Activated CD4-positive, alpha-beta T cell treated with anti-CD3 and anti-CD28 coated beads, Interleukin-2, amount 10 ng/mL, durations not matched to agents 24 days and 14 days (primary cell): Measurements from ENCODE around the gene SDHA. TPM values are rescaled to one million over a fixed set of nuclear protein-coding genes. Genes with fewer than 3 reads are reported as not detected.
A peak's percentile ranks its signal among the peaks of the same experiment; 100 is the strongest.
"Not testable (repeated sequence)": the region's sequence is repeated elsewhere in the genome, so short reads cannot be mapped to it uniquely, and the experiment has no call there.

Experiments used
- DNase-seq: peaks from one replicate; pipeline ENCODE4 v3.0.0; 2022
- H3K27ac Mint-ChIP-seq: one replicate; pipeline ENCODE4 v1.8.0; 2022; ENCODE audit warnings: mild to moderate bottlenecking, mixed read lengths
- H3K27me3 Mint-ChIP-seq: one replicate; pipeline ENCODE4 v1.8.0; 2022; ENCODE audit warnings: mixed read lengths
- H3K36me3 Mint-ChIP-seq: one replicate; pipeline ENCODE4 v1.8.0; 2022; ENCODE audit warnings: low read depth, mild to moderate bottlenecking, mixed read lengths
- H3K4me1 Mint-ChIP-seq: one replicate; pipeline ENCODE4 v1.8.0; 2021; ENCODE audit warnings: mixed read lengths
- H3K4me3 Mint-ChIP-seq: one replicate; pipeline ENCODE4 v1.8.0; 2022; ENCODE audit warnings: mild to moderate bottlenecking, moderate library complexity, mixed read lengths
- H3K9me3 Mint-ChIP-seq: one replicate; pipeline ENCODE4 v1.8.0; 2021; ENCODE audit warnings: mixed read lengths
- intact Hi-C: fragments of 100-400 bp; cut with micrococcal nuclease; formaldehyde crosslinking; loops from one replicate; pipeline ENCODE4 v1.15.1; 2023
- total RNA-seq: library from RNA; stranded (reverse); gene quantifications from 2 replicates; pipeline ENCODE4 v1.2.3, GENCODE V29; 2022

Gene SDHA
- total RNA-seq, 1 donor from 2014 or later = 150 TPM

DNA sequence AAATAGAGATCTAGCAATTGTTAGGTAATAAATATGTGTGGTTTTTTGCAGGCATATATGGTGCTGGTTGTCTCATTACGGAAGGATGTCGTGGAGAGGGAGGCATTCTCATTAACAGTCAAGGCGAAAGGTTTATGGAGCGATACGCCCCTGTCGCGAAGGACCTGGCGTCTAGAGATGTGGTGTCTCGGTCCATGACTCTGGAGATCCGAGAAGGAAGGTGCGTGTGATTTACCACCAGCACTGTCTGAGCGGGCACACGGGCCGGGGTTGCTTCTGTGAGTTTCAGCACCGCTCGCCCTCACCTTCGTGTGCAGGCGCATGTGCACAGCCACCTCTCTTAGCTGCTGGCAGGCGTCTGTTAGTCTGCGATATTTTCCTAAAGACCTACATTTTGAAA lies 15.3 kb downstream of the SDHA start:
- DNase-seq, intact Hi-C loops, H3K27ac Mint-ChIP-seq, H3K4me3 Mint-ChIP-seq, H3K4me1 Mint-ChIP-seq, H3K27me3 Mint-ChIP-seq, H3K9me3 Mint-ChIP-seq: not testable (repeated sequence)
- peaks cover 65% of the 10 kb centered on the region for H3K36me3 Mint-ChIP-seq

DNA sequence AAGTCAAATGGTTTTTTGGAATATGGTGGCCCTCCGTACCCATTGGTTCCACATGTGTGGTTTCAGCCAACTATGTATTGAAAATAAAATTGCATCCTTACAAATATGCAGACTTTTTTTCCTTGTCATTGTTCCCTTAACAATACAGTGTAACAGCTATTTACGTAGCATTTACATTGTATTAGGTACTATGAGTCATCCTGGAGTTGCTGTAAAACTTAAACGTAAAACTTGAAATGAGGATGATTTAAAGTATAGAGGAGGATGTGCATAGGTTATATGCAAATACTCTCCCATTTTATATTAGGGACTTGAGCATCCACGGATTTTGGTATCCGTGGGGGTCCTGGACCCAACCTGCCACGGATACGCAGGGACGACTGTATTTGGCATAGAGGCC lies 16.3 kb downstream of the SDHA start:
- Mint-ChIP-seq H3K4me3 (no peak overlapping the region), H3K4me1 (peaks cover 4% of the 10 kb centered on the region), H3K36me3 (peaks cover 65% of the 10 kb centered on the region), H3K27me3 (no peaks in the 10 kb centered on the region), H3K27ac (no peak overlapping the region), H3K9me3 (no peaks in the 10 kb centered on the region)
- intact Hi-C loops = no loop called here
- DNase-seq = no peak

DNA sequence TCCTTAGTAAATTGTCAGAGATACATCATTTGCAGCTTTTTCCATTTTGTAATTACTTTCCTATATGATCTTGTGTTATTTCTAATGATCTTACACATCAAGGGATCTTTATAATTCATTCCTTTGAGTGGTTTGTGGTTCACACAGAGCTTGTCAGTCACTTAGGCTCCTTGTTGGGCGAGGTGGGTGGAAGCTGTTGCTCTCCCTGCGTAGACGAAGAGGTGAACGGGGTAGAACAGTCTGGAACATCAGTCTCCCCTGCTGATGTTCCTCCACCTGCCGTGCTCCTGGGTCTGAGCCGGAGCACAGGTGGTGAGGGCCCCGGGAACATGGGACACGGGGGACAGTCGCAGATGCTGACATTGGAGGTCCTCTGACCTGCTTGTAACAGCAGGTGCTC lies 17.4 kb downstream of the SDHA start:
- intact Hi-C loops, H3K9me3 Mint-ChIP-seq, H3K4me1 Mint-ChIP-seq, H3K4me3 Mint-ChIP-seq, H3K27me3 Mint-ChIP-seq, DNase-seq, H3K27ac Mint-ChIP-seq: not testable (repeated sequence)
- peaks cover 70% of the 10 kb centered on the region for H3K36me3 Mint-ChIP-seq

DNA sequence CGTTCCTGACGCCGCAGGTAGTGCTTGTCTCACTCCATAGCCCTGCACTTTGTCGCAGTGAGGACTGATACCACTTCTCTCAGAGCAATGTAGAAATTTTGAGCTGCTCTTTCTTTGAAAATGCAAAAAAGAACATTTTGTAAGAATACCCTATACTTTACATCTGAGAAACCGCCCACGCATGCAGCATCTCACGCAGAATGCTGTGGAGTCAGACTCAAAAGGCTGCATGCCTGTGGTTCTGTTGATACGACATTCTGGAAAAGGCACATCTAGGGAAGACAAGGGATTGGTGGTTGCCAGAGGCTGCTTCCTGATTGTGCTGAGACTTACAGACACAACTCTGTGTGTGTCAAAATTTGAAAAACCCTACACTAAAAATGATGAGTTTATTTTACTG lies 19.8 kb downstream of the SDHA start:
- DNase-seq, H3K4me1 Mint-ChIP-seq, H3K9me3 Mint-ChIP-seq, H3K27me3 Mint-ChIP-seq, H3K4me3 Mint-ChIP-seq, intact Hi-C loops: not testable (repeated sequence)
- Mint-ChIP-seq H3K36me3 (peaks cover 73% of the 10 kb centered on the region), H3K27ac (peak overlapping the region; percentile 40)

DNA sequence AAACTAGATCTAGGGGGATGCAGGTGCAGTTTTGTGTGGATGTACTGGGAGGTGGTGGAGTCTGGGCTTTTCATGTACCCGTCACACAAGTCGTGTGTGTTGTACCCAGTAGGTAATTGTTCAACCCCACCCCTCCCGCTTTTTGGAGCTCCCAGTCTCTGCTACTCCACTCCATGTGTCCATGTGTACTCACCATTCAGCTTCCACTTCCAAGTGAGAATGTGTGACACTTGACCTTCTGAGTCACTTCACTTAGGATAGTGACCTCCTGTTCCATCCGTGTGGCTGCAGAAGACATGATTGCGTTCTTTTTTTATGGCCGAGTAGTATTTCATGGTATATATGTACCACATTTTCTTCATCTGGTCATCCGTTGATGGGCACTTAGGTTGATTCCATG lies 22.4 kb downstream of the SDHA start:
- DNase-seq, H3K27ac Mint-ChIP-seq, intact Hi-C loops, H3K9me3 Mint-ChIP-seq, H3K4me3 Mint-ChIP-seq, H3K27me3 Mint-ChIP-seq: not testable (repeated sequence)
- Mint-ChIP-seq H3K4me1 (peaks cover 15% of the 10 kb centered on the region), H3K36me3 (peaks cover 70% of the 10 kb centered on the region)

DNA sequence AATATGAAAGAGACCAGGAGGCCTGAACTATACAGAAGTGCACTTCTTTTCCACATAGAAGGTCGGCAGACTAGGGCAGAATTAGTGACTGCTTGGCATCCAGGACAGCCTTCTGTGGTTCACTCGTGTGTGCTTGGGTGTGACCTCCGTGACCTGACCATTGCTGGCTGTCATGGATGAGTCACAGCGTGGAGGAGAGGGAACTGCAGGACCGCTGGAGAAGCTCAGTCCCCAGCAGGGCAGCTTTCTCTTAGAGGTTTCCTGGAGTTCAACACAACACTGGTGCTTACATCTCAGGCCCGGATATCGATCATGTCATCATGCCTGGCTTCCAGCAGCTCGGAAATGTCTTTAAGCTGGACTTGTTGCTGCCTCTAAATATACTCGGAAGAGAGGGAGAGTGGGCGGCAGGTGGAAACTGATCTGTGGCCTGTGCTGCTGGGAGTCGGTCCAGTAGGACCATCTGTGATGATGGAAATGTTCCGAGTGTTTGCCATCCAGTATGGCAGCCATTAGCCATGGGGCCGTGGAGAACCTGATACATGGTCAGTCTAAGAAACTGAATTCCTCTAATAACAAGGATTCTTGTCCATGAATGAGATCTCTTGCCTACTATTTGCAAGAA lies 23.0 kb downstream of the SDHA start:
- H3K36me3 Mint-ChIP-seq = peaks cover 70% of the 10 kb centered on the region
- H3K27ac Mint-ChIP-seq, H3K27me3 Mint-ChIP-seq, intact Hi-C loops, H3K9me3 Mint-ChIP-seq, H3K4me3 Mint-ChIP-seq, DNase-seq: not testable (repeated sequence)
- H3K4me1 Mint-ChIP-seq = peaks cover 15% of the 10 kb centered on the region

DNA sequence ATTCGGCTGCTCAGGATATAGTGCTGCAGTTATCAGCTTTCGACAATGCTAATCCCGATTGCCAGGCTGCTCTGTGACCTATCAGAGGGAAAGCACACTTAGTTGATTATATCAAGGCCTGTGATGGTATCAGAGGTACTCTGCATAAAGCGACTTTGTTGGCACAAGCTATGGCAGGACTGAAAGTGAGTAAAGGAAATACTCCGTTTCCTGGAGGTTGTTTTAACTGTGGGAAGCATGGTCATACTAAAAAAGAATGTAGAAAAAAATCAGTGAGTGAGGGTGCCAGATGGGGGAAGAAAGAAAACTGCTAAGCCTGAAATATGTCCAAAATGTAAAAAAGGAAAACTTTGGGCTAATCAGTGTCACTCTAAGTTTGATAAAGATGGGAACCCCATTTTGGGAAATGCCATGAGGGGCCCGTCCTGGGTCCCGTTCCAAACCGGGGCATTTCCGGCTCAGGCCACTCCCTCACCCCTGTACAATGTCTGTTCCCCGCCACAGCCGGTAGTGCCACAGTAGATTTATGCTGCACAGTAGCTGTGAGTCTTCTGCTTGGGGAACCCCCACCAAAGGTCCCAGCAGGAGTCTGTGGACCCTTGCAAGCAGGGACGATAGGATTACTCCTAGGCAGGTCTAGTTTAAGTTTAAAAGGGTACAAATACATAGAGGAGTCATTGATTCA lies 25.7 kb downstream of the SDHA start:
- intact Hi-C loops, H3K27me3 Mint-ChIP-seq, H3K9me3 Mint-ChIP-seq: not testable (repeated sequence)
- Mint-ChIP-seq H3K27ac (peak overlapping the region; percentile 80), H3K4me1 (peaks cover 15% of the 10 kb centered on the region), H3K36me3 (peaks cover 79% of the 10 kb centered on the region), H3K4me3 (peak overlapping the region; percentile 70)
- peak; percentile 71 for DNase-seq

DNA sequence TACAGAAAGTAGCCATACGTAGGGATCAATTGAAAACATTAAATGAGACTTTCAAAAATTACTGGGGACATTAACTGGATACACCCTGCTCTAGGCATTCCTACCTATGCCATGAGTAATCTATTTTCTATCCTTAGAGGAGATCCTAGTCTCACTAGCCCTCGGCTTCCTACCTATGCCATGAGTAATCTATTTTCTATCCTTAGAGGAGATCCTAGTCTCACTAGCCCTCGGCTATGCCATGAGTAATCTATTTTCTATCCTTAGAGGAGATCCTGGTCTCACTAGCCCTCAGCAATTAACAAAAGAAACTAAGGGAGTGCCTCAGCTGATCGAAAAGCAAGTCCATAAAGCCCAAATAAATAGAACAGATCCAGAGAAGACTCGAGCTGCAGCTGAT lies 27.6 kb downstream of the SDHA start:
- H3K9me3 Mint-ChIP-seq, intact Hi-C loops, DNase-seq, H3K4me3 Mint-ChIP-seq, H3K27ac Mint-ChIP-seq, H3K27me3 Mint-ChIP-seq: not testable (repeated sequence)
- peaks cover 17% of the 10 kb centered on the region for H3K4me1 Mint-ChIP-seq
- H3K36me3 Mint-ChIP-seq = peaks cover 74% of the 10 kb centered on the region

DNA sequence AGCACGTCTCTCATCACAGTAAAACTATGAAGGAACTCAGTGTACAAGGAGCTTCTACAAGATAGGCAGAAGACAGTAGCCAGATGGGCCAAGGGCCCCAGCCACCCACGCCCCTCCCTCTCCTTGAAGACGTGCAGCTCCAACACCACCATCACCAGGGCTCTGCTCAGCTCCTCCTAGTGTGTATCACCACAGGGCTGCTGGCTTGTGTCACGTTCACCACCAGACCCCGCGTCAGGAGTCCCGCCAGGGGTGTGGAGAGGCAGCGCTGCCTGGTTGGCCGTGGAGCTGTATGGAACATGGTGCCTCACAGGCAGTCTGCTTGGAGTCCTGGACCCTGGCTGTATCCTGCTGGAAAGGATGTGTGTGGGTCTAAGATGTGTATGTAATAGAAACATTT lies 32.3 kb downstream of the SDHA start:
- H3K4me1 Mint-ChIP-seq, H3K4me3 Mint-ChIP-seq, intact Hi-C loops, DNase-seq, H3K27ac Mint-ChIP-seq, H3K9me3 Mint-ChIP-seq, H3K27me3 Mint-ChIP-seq: not testable (repeated sequence)
- H3K36me3 Mint-ChIP-seq = peaks cover 63% of the 10 kb centered on the region

DNA sequence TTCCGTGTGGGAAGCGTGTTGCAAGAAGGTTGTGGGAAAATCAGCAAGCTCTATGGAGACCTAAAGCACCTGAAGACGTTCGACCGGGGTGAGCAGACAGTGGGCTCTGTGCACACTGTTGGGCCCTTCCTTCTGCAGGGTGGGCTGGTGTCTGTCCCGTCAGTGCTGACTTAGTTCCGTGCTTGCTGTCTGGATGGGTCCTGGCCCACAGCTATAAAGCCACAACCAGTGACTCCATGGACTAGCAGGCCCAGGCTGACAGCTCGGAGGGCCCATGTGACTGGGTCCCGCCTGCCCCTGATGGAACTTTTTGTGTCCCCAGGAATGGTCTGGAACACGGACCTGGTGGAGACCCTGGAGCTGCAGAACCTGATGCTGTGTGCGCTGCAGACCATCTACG lies 32.9 kb downstream of the SDHA start:
- H3K9me3 Mint-ChIP-seq, H3K27me3 Mint-ChIP-seq, H3K27ac Mint-ChIP-seq, H3K4me1 Mint-ChIP-seq, DNase-seq, intact Hi-C loops, H3K4me3 Mint-ChIP-seq: not testable (repeated sequence)
- peaks cover 60% of the 10 kb centered on the region for H3K36me3 Mint-ChIP-seq

DNA sequence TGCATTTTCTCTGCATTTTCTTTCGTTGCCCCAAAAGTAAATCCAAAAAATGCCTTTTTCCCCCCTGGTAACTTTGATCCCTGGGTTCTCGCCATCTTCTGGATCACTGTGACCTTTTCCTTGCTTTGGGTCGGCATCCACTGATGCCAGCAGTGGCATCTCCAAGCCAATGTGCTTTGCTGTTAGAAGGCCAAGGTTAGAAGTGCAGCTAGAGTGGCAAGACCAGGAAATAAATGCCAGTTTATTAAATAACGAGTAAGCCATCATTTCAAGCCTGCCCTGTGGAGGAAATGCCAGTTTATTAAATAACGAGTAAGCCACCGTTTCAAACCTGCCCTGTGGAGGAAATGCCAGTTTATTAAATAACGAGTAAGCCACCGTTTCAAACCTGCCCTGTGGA lies 33.4 kb downstream of the SDHA start:
- H3K27me3 Mint-ChIP-seq, H3K4me1 Mint-ChIP-seq, intact Hi-C loops, H3K9me3 Mint-ChIP-seq, H3K4me3 Mint-ChIP-seq, H3K27ac Mint-ChIP-seq, DNase-seq: not testable (repeated sequence)
- peaks cover 61% of the 10 kb centered on the region for H3K36me3 Mint-ChIP-seq

DNA sequence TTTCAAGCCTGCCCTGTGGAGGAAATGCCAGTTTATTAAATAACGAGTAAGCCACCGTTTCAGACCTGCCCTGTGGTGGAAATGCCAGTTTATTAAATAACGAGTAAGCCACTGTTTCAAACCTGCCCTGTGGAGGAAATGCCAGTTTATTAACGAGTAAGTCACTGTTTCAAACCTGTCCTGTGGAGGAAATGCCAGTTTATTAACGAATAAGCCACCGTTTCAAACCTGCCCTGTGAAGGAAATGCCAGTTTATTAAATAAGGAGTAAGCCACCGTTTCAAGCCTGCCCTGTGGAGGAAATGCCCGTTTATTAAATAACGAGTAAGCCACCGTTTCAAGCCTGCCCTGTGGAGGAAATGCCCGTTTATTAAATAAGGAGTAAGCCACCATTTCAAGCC lies 33.9 kb downstream of the SDHA start:
- H3K4me1 Mint-ChIP-seq, H3K27me3 Mint-ChIP-seq, H3K9me3 Mint-ChIP-seq, DNase-seq, intact Hi-C loops, H3K4me3 Mint-ChIP-seq, H3K27ac Mint-ChIP-seq: not testable (repeated sequence)
- peaks cover 62% of the 10 kb centered on the region for H3K36me3 Mint-ChIP-seq

DNA sequence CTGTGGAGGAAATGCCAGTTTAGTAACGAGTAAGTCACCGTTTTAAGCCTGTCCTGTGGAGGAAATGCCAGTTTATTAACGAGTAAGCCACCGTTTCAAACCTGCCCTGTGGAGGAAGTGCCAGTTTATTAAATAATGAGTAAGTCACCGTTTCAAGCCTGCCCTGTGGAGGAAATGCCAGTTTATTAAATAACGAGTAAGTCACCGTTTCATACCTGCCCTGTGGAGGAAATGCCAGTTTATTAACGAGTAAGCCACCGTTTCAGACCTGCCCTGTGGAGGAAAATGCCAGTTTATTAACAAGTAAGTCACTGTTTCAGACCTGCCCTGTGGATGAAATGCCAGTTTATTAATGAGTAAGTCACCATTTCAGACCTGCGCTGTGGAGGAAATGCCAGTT lies 34.4 kb downstream of the SDHA start:
- H3K4me3 Mint-ChIP-seq = no peak overlapping the region

DNA sequence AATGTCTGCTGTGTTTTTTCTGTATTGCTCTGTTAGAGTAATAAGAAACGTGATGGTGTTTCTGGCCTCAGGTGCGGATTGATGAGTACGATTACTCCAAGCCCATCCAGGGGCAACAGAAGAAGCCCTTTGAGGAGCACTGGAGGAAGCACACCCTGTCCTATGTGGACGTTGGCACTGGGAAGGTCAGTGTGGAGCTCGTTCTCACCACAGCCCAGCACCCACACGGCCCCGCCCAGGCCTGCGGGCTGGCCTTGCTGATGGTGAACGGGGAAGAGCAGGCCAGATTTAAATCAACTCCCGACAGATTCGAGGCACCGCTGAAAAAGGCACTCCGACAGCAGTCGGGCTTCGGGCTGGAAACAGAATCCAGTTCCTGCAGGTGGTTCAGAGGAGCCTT lies 36.2 kb downstream of the SDHA start:
- H3K27ac Mint-ChIP-seq, DNase-seq, H3K27me3 Mint-ChIP-seq, H3K4me1 Mint-ChIP-seq, H3K4me3 Mint-ChIP-seq, H3K9me3 Mint-ChIP-seq, intact Hi-C loops: not testable (repeated sequence)
- peaks cover 61% of the 10 kb centered on the region for H3K36me3 Mint-ChIP-seq

More for the DNA sequence above, 34.4 kb downstream of the SDHA start:
- intact Hi-C loops = no loop called here
- no peaks in the 10 kb centered on the region for H3K27me3 Mint-ChIP-seq
- no peaks in the 10 kb centered on the region for H3K9me3 Mint-ChIP-seq
- H3K4me1 Mint-ChIP-seq = peaks cover 2% of the 10 kb centered on the region
- H3K27ac Mint-ChIP-seq = no peak overlapping the region
- peaks cover 62% of the 10 kb centered on the region for H3K36me3 Mint-ChIP-seq
- no peak for DNase-seq

DNA sequence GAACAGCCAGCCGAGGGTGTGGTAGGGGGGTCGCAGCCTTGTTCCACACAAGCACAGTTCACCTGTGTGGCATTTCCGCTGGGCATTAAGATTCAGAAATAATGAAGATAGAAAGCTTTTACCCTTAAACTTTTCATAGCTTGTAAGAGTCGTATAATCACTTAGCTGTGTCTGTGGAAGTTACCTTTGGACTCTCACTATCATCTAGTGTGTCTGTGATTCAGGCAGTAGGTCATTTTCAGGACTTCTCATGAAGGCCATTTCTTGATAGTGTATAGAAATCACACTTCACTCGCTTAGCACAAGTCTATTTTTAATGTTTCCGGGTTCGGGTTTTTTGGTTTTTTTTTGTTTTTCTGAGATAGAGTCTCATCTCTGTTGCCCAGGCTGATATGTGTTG lies 37.0 kb downstream of the SDHA start:
- H3K27me3 Mint-ChIP-seq, H3K9me3 Mint-ChIP-seq, H3K4me1 Mint-ChIP-seq, H3K4me3 Mint-ChIP-seq, DNase-seq, H3K27ac Mint-ChIP-seq, intact Hi-C loops: not testable (repeated sequence)
- peaks cover 53% of the 10 kb centered on the region for H3K36me3 Mint-ChIP-seq
